SK-N-SH (cell line): ENCODE data around the gene AGAP1. TPM values are rescaled to one million over a fixed set of nuclear protein-coding genes. Genes with fewer than 3 reads are reported as not detected.

Experiments used
- CTCF ChIA-PET: fragments of 300-600, 350-600 bp; formaldehyde crosslinking; extraction: SDS; loops from one replicate; lab custom pipeline; 2021; lab: Yijun Ruan, JAX
- POLR2A ChIA-PET: fragments of 350-600 bp; sonication (Branson Sonifier 250); formaldehyde crosslinking; extraction: SDS; loops from one replicate; lab custom pipeline; 2020; ENCODE audit warnings: antibody characterized with exemption, inconsistent platforms; lab: Yijun Ruan, JAX
- DNase-seq: peaks from one replicate; pipeline ENCODE4 v3.0.0; 2012
- H2AFZ ChIP-seq: fragments of 200-600 bp; sonication (generic); 2 replicates; pipeline ENCODE4 v1.8.1; 2016; ENCODE audit warnings: antibody characterized with exemption, mild to moderate bottlenecking, low read depth
- H3F3A ChIP-seq: fragments of 200-600 bp; sonication (generic); replicated peaks from 2 replicates; pipeline ENCODE3; 2016; ENCODE audit warnings: antibody characterized with exemption, mild to moderate bottlenecking; ENCODE audit not compliant: insufficient read depth
- H3K27ac ChIP-seq, 2 experiments: fragments of 200-500 bp in 1 of 2; fragments of 200-600 bp in 1 of 2; sonication (Bioruptor generic) in 1 of 2; sonication (generic), shearing (Covaris generic) in 1 of 2; 2 replicates each; pipeline versions ENCODE4 v1.5.1 to v1.6.1; 2014 to 2016; ENCODE audit warnings: low read depth in 2 of 2, inconsistent platforms in 1 of 2, low read length in 1 of 2, mild to moderate bottlenecking in 1 of 2, mixed read lengths in 1 of 2
- H3K27me3 ChIP-seq: fragments of 200-600 bp; sonication (generic), shearing (Covaris generic); 2 replicates; pipeline ENCODE4 v1.6.1; 2016; ENCODE audit warnings: mixed run types; ENCODE audit not compliant: insufficient read depth
- H3K36me3 ChIP-seq, 2 experiments: fragments of 200-500 bp in 1 of 2; fragments of 200-600 bp in 1 of 2; sonication (Bioruptor generic) in 1 of 2; sonication (generic) in 1 of 2; replicated peaks in 1 of 2; 2 replicates each; pipeline versions ENCODE3 to v1.5.1; 2014 to 2016; ENCODE audit warnings: low read length in 1 of 2, mild to moderate bottlenecking in 1 of 2; ENCODE audit not compliant: insufficient read depth in 2 of 2, control insufficient read depth in 1 of 2
- H3K4me1 ChIP-seq, 2 experiments: fragments of 200-500 bp in 1 of 2; fragments of 200-600 bp in 1 of 2; sonication (Bioruptor generic) in 1 of 2; sonication (generic), shearing (Covaris generic) in 1 of 2; 2 replicates each; pipeline versions ENCODE4 v1.5.1 to v1.6.1; 2014 to 2016; ENCODE audit warnings: low read depth in 1 of 2, low read length in 1 of 2, mixed run types in 1 of 2; ENCODE audit not compliant: insufficient read depth in 2 of 2, control insufficient read depth in 1 of 2
- H3K4me2 ChIP-seq: fragments of 200-600 bp; sonication (generic), shearing (Covaris generic); 2 replicates; pipeline ENCODE4 v1.6.1; 2017; ENCODE audit warnings: mixed run types
- H3K4me3 ChIP-seq, 2 experiments: fragments of 200-500 bp in 1 of 2; fragments of 200-600 bp in 1 of 2; sonication (Bioruptor generic) in 1 of 2; sonication (generic), shearing (Covaris generic) in 1 of 2; 2 replicates each; pipeline versions ENCODE4 v1.5.1 to v1.8.1; 2014 to 2016; ENCODE audit warnings: low read depth in 2 of 2, inconsistent platforms in 1 of 2, low read length in 1 of 2, mild to moderate bottlenecking in 1 of 2, mixed read lengths in 1 of 2, moderate library complexity in 1 of 2
- H3K79me2 ChIP-seq: fragments of 200-600 bp; sonication (generic); 2 replicates; pipeline ENCODE4 v1.8.1; 2017; ENCODE audit warnings: mild to moderate bottlenecking; ENCODE audit not compliant: insufficient read depth
- H3K9ac ChIP-seq: fragments of 200-600 bp; sonication (generic); 2 replicates; pipeline ENCODE4 v1.6.1; 2017; ENCODE audit warnings: mixed run types
- H3K9me2 ChIP-seq: fragments of 200-600 bp; sonication (generic); 2 replicates; pipeline ENCODE4 v1.6.1; 2017; ENCODE audit warnings: mixed run types
- H3K9me3 ChIP-seq: fragments of 200-600 bp; sonication (generic); 2 replicates; pipeline ENCODE4 v1.6.1; 2017; ENCODE audit warnings: mixed run types, mild to moderate bottlenecking, moderate library complexity
- H4K20me1 ChIP-seq: fragments of 200-600 bp; sonication (generic); 2 replicates; pipeline ENCODE4 v1.6.1; 2017; ENCODE audit warnings: mild to moderate bottlenecking, mixed run types; ENCODE audit not compliant: insufficient read depth
- CTCF ChIP-seq: fragments of 200-600 bp; sonication (generic); IDR thresholded peaks from 2 replicates; pipeline ENCODE4 v1.6.1; 2017; ENCODE audit warnings: antibody characterized with exemption, mild to moderate bottlenecking, moderate library complexity
- EP300 ChIP-seq, 2 experiments: IDR thresholded peaks; 2 replicates each; pipeline versions ENCODE4 v1.4.0 to v1.6.1; 2012; ENCODE audit warnings: borderline replicate concordance in 1 of 2, low read depth in 1 of 2, low read length in 1 of 2
- EZH2phosphoT487 ChIP-seq: fragments of 200-600 bp; sonication (generic); IDR thresholded peaks from 2 replicates; pipeline ENCODE4 v1.6.1; 2017; ENCODE audit warnings: low read depth, mixed run types, mild to moderate bottlenecking, antibody characterized with exemption, moderate library complexity, borderline replicate concordance
- FOSL2 ChIP-seq: IDR thresholded peaks from 2 replicates; pipeline ENCODE4 v1.4.0; 2012; ENCODE audit warnings: low read depth, mild to moderate bottlenecking, moderate library complexity, borderline replicate concordance
- FOXJ3 ChIP-seq: sonication (generic); formaldehyde crosslinking; IDR thresholded peaks from 2 replicates; pipeline ENCODE4 v1.5.1; 2020; ENCODE audit warnings: mild to moderate bottlenecking, missing genetic modification reagents
- GABPA ChIP-seq: IDR thresholded peaks from 2 replicates; pipeline ENCODE4 v1.4.0; 2012; ENCODE audit warnings: low read depth, mild to moderate bottlenecking
- MXI1 ChIP-seq: IDR thresholded peaks from 2 replicates; pipeline ENCODE4 v1.6.1; 2012; ENCODE audit warnings: mild to moderate bottlenecking, low read depth, low read length, improper control_type of control experiment
- NRF1 ChIP-seq: IDR thresholded peaks from 2 replicates; pipeline ENCODE4 v1.6.1; 2012; ENCODE audit warnings: low read depth, mild to moderate bottlenecking, low read length
- PBX3 ChIP-seq: IDR thresholded peaks from 2 replicates; pipeline ENCODE4; 2012
- POLR2AphosphoS5 ChIP-seq: IDR thresholded peaks from 2 replicates; pipeline ENCODE4 v1.6.1; 2012; ENCODE audit warnings: low read depth, low read length
- RCOR1 ChIP-seq: fragments of 150-350 bp; IDR thresholded peaks from 2 replicates; pipeline ENCODE4 v1.6.1; 2017; ENCODE audit warnings: antibody characterized with exemption, low read length
- REST ChIP-seq: IDR thresholded peaks from 2 replicates; pipeline ENCODE4 v1.6.1; 2012; ENCODE audit warnings: mild to moderate bottlenecking, low read depth, low read length, moderate library complexity
- RXRA ChIP-seq: IDR thresholded peaks from 2 replicates; pipeline ENCODE4 v1.4.0; 2012; ENCODE audit warnings: low read depth, mild to moderate bottlenecking, borderline replicate concordance
- SIN3A ChIP-seq: IDR thresholded peaks from 2 replicates; pipeline ENCODE4 v1.6.1; 2012; ENCODE audit warnings: low read depth, mild to moderate bottlenecking, low read length, moderate library complexity, borderline replicate concordance
- SMC3 ChIP-seq: IDR thresholded peaks from 2 replicates; pipeline ENCODE4 v1.6.1; 2012; ENCODE audit warnings: low read depth, low read length, improper control_type of control experiment
- TCF12 ChIP-seq: IDR thresholded peaks from 2 replicates; pipeline ENCODE4 v1.4.0; 2012
- TEAD4 ChIP-seq: IDR thresholded peaks from 2 replicates; pipeline ENCODE4 v1.4.0; 2012; ENCODE audit warnings: mild to moderate bottlenecking, borderline replicate concordance; ENCODE audit not compliant: insufficient read depth
- USF2 ChIP-seq: fragments of 150-350 bp; IDR thresholded peaks from 2 replicates; pipeline ENCODE4 v1.6.1; 2017; ENCODE audit warnings: antibody characterized with exemption, low read length, low read depth, borderline replicate concordance
- WGBS: methylation state at CpG from one replicate; pipeline ENCODE4 v1.1.6; 2017; ENCODE audit warnings: low lambda C conversion rate; 5-methylcytosine and 5-hydroxymethylcytosine counted together
- polyA plus RNA-seq, 3 experiments: library from polyadenylated mRNA; depleted of rRNA; stranded (reverse); fragments of >200 nt; gene quantifications; 2 replicates each; pipeline ENCODE4 v1.2.3, GENCODE V29; 2012

AGAP1 gene
- polyA plus RNA-seq, 1 of the 3 experiments (the other 2 are of a cell fraction) = 8.8 TPM

GRCh38 chr2:235938611-235939010 lies 444.8 kb downstream of the AGAP1 start:
- CTCF ChIA-PET = no interaction called here
- Histone ChIP-seq H3K9ac (no peak overlapping the region), H3K36me3 (no peaks in the 10 kb centered on the region), H3K4me1 (peaks cover 9 to 18% of the 10 kb centered on the region in 2 experiments; a peak in 2 of 4 replicates)
- TF ChIP-seq REST = no peak
- TF ChIP-seq NRF1 = no peak
- TF ChIP-seq SMC3 = no peak
- TF ChIP-seq TCF12 = no peak
- TF ChIP-seq GABPA = no peak
- no peak for TF ChIP-seq EP300 (IDR thresholded peaks at IDR 0.05; ENCODE audit: borderline replicate concordance in 1 of 2, low read depth in 1 of 2, low read length in 1 of 2)
- TF ChIP-seq PBX3 = no peak
- TF ChIP-seq TEAD4 = no peak
- no peak for TF ChIP-seq USF2
- no peak for TF ChIP-seq EZH2phosphoT487
- TF ChIP-seq FOXJ3 (CRISPR knock-in tag) = no peak
- no peak for TF ChIP-seq RCOR1
- no peak for TF ChIP-seq POLR2AphosphoS5
- no peak for TF ChIP-seq SIN3A
- TF ChIP-seq FOSL2 = no peak
- TF ChIP-seq MXI1 = no peak
- no peak for TF ChIP-seq CTCF
- TF ChIP-seq RXRA = no peak
- TF ChIP-seq, all 33 proteins: peak for 0
- Histone ChIP-seq H3K4me3 (no peak overlapping the region), H3K9me3 (no peaks in the 10 kb centered on the region), H4K20me1 (no peaks in the 10 kb centered on the region), H3K4me2 (no peak overlapping the region), H3K79me2 (no peaks in the 10 kb centered on the region), H3K27me3 (no peaks in the 10 kb centered on the region), H3F3A (peaks cover 13% of the 10 kb centered on the region), H3K27ac (no peak overlapping the region), H3K9me2 (no peaks in the 10 kb centered on the region), H2AFZ (no peak overlapping the region)
- POLR2A ChIA-PET = no interaction called here
- no peak for DNase-seq
- 94% methylated on average over 14 of the region's 14 CpGs for WGBS
